NCI-H187 treated with DMSO at 0.1 percent for 48 hours (cell line): ENCODE results near the gene ZNF570.
A peak's percentile ranks its signal among the peaks of the same experiment; 100 is the strongest.

Source experiments
- DNase-seq: peaks from one replicate; lab custom pipeline; 2025; lab: John Stamatoyannopoulos, UW

The ZNF570 gene

DNA sequence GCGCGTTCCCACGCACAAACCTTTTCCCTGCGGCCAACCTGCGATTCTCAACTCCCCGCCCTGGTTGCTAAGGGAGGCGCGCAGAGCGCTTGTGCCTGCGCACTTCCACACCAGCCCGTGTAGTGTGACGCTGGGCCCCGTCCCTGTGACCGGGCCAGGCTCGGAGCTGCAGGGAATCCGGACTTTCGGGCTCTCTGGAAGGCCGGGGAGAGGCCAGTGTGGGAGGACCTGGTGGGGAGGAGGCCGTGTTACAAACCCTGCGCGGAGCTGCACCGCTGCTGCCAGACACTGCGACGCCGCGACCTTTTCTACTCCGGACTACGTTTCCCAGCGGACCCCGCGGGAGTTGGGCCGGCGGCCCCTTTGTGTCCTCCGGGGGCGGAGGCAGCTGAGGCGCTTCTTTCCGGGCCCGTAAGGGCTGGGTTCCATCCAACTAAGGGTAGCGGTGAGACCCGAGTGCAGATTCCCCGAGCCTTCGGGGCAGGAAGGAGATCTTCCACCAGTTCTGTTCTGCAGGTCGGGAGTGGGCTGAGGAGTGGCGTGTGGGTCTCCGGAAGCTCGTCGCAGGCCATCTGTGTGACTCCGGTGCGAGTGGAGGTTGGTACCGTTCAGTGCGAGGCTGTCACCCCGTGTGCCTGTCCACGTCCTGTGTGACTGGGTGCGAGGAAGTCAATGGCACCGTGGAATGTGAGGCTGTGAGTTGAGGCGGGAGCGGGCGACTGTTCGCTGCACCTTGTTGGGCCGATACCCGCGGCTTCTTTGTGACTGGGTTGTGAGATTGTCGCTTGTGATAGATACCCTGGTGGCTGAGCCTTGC is at the start of gene ZNF570:
ZNF570 (plus strand) TSS at position 396 of the 817 bp plus-strand sequence. CDS start 999 bp downstream, outside the sequence.
- peak; percentile 80 for DNase-seq

GRCh38 chr19:37452500-37453245 is 16.5 kb upstream of the ZNF570 start:
- no peak for DNase-seq

GRCh38 chr19:37466277-37466797 is 2.8 kb upstream of the ZNF570 start:
- DNase-seq, result no peak

DNA sequence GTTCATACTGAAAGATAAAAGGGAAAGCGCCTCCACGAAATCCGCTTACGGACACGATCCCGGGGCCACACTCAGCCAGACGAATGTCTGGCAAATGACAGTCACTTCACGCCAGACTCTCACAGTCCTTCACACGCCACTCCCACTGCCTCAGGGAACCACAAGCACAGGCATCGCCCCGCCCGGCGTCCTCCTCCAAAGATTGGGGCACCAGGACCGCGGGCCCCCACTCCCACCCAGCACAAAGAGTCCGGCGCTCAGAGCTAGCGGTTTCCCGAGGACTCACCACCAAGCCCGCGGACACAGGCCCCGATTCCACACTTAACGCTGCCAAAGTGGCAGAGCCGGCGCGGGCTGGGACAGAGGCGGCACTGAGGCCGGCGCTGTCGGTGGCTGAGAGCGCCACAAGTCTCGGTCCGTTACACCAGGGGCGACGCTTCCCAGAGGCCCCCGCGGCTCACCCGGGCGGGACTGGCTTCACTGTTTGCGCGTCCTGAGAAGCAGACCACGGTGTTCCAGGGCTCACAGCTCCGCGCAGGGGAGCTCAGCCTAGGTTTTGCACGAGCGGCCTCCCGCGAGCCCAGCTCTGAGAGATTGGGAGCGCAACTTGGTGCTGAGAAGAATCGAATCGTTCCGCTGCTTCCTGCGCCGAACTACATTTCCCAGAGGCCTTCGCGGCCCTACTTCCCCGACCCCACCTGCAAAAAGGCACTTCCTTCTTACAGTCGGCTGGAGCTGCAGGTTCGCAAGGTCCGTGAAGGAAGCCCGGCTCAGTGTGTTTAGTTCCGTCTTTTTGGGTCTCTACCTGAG is 2.2 kb upstream of the ZNF570 start, which contains the start of gene ZNF569:
ZNF569 (minus strand) TSS at position 647 of the 810 bp plus-strand sequence. CDS start 22,523 bp downstream, outside the sequence.
- DNase-seq, result peak; percentile 85

DNA sequence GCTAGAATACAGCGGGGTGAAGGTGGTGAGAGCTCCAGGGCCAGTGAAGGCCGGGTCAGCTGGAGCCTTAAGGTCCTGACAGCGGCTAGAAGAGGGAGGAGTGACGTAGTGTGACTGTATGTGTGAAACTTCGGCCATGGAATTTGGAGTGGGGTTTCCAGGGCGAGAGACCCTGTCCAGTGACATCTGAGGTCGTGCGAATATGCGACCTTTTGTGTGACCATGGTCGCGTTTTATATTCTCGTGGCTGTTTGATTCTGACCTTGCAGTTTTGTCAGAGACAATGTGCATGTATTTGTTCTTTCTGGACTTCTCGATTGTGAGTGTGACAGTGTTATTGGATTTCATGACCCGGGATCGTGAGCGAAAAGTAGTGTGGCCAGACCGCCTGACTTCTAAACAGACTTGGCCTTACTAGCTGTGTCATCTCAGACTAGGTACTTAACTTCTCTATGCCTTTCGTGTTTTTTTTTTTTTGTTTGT is 1.5 kb upstream of the ZNF570 start:
- DNase-seq, result no peak

DNA sequence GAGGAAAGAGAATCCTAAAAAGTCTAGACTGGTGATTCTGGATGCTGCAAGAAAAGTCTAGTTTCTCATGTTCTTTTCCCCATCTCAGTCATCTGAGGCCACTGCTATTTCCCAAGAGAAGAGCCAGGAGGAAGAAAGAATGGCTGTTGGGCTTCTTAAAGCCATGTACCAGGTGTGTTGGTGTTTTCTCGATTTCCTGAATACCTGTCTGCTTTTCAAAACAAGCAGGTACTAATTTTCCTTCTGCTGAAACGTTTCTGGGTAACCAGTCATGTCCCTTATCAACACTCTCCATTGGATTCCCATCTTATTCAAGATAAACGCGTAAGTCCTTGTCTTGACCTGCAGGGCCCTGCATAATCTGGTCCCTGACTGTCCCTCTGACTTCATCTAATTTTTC is 1.1 kb downstream of the ZNF570 start:
- no peak for DNase-seq

DNA sequence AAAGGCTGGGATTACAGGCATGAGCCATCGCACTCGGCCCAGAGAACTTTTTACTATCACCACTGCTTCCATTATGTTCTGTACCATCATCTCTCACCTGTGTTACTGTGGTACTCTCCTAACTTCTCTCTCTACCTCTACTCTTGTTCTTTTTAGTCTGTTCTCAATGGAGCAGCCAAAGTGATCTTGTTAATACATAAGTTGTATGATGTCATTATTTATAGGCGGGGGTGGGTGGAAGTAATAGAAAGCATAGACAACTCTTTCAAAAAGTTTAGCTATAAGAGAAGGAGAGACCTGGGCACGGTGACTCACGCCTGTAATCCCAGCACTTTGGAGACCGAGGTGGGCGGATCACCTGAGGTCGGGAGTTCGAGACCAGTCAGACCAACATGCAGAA is 3.0 kb downstream of the ZNF570 start:
- DNase-seq, result no peak

- no peak for DNase-seq
These were observed 15.4 kb downstream of the ZNF570 start for GRCh38 chr19:37484406-37485168.

GRCh38 chr19:37492213-37492612 is 23.1 kb downstream of the ZNF570 start:
- DNase-seq, result no peak

DNA sequence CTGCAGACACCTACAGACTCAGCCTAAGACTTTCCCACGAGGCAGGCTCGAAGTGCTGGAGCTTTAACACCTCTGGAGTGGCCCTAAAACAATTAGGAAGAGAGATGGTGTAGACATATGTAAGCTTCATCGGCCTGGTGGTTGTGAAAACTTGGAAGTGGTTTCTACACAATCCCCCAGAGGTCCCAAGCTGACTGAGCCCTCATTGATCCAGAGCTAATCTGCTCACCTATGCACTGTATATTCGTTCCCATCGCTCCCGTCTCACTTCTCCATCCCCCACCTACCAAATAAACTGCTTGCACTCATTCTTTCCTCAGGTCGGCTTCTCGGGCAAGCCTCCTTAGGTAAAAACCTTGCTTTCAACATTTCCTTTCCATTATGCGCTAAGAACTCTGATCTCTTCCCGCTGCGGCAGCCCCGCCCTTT is 36.8 kb downstream of the ZNF570 start:
- DNase-seq, result no peak

DNA sequence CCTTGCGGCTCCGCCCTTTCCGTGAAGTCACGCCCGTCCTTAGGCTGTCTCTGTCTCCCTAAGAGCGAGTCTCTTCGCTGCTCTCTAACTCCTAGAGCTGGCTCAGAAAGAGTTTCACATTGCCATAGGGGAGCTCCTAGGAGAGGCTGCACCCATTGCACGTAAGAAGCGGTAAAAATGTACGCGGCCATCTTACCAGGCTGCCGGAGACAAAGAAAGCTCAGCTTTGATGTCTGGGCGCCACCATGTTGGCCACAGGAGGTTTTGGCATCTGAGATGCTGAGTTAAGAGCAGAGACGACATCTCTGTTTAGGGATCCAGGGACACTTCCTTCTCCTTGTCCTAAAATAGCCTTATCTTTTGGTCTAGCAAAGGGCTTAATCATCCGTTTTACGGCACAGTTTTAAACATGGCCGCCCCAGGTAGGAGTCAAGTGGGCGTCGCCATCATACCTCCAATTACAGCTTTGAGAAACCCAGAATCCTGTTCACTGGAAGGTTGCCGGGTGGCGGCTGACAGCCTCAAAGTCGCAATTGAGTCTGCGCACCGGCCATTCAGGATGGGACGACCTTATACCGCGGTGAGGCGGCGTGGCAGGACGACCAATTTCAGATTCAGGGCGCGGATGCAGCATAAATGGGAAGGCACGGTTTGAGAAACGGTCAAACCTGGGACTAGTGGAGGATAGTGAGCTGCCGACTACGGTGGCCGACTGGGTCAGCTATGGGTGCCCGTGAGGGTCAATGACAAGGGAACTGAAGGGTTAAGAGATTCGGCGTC is 37.4 kb downstream of the ZNF570 start, which contains the start of gene ZNF793:
ZNF793 (plus strand) TSS at position 553 of the 780 bp plus-strand sequence. CDS start 16,501 bp downstream, outside the sequence.
- DNase-seq, result peak; percentile 80

- no peak for DNase-seq
These were observed 38.0 kb downstream of the ZNF570 start for GRCh38 chr19:37507167-37507464.

DNA sequence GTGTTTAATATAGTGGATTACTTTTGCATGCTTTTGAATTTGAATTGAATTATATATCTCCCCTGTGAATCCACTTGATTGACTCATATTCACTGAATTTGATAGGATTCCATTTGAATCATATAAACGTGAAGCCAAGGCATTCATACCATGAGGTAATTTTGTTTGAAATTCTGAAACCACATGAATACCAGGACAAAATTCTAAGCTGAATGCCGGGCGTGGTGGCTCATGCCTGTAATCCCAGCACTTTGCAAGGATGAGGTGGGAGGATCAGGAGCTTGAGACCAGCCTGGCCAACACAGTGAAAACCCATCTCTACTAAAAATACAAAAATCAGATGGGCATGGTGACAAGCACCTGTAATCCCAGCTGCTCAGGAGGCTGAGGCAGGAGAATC is 42.0 kb downstream of the ZNF570 start:
- DNase-seq, result no peak

- no peak for DNase-seq
These were observed 42.7 kb downstream of the ZNF570 start for GRCh38 chr19:37511821-37512220.

DNA sequence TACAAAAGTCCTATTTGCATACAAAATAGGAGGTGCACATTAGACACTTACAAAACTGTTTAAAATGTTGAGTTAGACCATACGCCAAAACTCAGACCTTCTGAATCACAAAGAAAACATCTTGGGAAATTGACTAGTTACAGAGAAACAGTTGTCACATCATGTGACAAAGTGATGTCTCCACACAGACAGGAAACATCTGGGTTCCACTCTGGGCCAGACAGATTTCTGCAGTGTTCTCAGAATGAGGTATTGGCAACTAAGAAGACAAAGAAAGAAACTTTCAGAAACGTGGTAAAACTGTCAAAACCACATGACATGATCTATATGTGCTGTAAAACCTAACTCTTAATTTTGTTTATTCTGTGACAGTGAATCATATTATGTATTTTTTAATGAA is 44.2 kb downstream of the ZNF570 start:
- no peak for DNase-seq

DNA sequence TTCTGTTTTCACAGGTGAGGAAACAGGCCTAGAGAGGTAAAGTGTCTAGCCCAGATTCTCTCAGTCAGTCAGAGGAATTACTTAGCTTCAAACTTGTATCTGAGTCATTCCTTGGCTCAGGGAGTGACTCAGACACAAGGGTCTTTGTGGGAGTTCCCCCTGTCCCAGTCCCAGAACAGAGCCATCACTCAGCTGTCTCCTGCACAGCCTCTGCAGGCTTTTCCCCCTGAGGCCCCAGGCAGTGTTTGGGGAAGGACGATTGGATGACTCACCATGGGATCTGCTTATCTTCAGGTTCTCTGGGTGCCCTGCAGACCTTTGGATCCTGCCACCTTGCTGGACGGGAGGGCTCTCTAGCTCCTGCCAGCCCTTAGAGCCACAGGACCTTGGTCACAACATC is 50.7 kb downstream of the ZNF570 start:
- no peak for DNase-seq

DNA sequence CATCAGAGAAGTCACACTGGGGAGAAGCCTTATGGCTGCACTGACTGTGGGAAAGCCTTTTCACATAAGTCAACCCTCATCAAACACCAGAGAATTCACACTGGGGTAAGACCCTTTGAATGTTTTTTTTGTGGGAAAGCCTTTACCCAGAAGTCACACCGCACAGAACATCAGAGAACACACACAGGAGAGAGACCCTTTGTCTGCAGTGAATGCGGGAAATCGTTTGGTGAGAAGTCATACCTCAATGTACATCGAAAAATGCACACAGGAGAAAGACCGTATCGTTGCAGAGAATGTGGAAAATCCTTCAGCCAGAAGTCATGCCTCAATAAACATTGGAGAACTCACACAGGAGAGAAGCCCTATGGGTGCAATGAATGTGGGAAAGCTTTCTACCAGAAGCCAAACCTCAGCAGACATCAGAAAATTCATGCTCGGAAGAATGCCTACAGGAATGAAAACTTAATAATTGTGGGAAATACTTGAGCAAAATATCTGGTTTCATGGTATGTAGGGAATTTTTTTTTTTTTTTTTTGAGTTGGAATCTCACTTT is 68.3 kb downstream of the ZNF570 start:
- no peak for DNase-seq
